ENCODE results near the gene IL17B. TPM values are rescaled to one million over a fixed set of nuclear protein-coding genes. Genes with fewer than 3 reads are reported as not detected.

Gene IL17B
- total RNA-seq, 6 donors from 2014 or later = 2.4 TPM; not detected in 5

GRCh38 chr5:149345147-149345891 is 33.8 kb downstream of the IL17B start, which contains the start of gene GRPEL2:
GRPEL2 (plus strand) TSS chr5:149345499; CDS start chr5:149345540, 41 bp downstream.
- ATAC-seq (ENCODE audit: low FRiP score in 2 of 2) (peak; percentile 98 to 99), DNase-seq (peak; percentile 95 to 97)
- H3K9me3 ChIP-seq = no peaks in the 10 kb centered on the region
- H3K27ac ChIP-seq = peak within 1 kb of the TSS; percentile 79 to 89 (median 86)
- peaks cover 26 to 40% (median 34%) of the 10 kb centered on the region in 4 donors for H3K4me1 ChIP-seq
- no peak for TF ChIP-seq CTCF (IDR thresholded peaks at IDR 0.05)
- TF ChIP-seq POLR2AphosphoS5 (IDR thresholded peaks at IDR 0.05) = peak; percentile 90 to 92
- peak in 3 of 4 donors; percentile 37 to 78 (median 48) for TF ChIP-seq POLR2A (IDR thresholded peaks at IDR 0.05)
- TF ChIP-seq EP300 (IDR thresholded peaks at IDR 0.05) = peak in 2 of 4 donors; percentile 71 to 80
- 1 to 7% methylated on average over 12 to 32 of the region's 54 CpGs for WGBS, 2 donors
- H3K27me3 ChIP-seq = no peaks in the 10 kb centered on the region
- peak within 1 kb of the TSS; percentile 54 to 91 (median 76) for H3K4me3 ChIP-seq
- H3K36me3 ChIP-seq = peaks cover 15 to 32% (median 18%) of the 10 kb centered on the region in 4 donors

- H3K27ac ChIP-seq = peak overlapping the region in 3 of 4 donors; percentile 79 to 87 (median 86)
- DNase-seq = no peak
- 82 to 88% methylated on average over 2 of the region's 2 CpGs for WGBS, 2 donors
- peaks cover 4 to 31% (median 7%) of the 10 kb centered on the region in 4 donors for H3K36me3 ChIP-seq
- no peaks in the 10 kb centered on the region for H3K27me3 ChIP-seq
- H3K4me1 ChIP-seq = peaks cover 26 to 36% (median 32%) of the 10 kb centered on the region in 4 donors
- H3K4me3 ChIP-seq = no peak overlapping the region
- no peaks in the 10 kb centered on the region for H3K9me3 ChIP-seq
- no peak for ATAC-seq (ENCODE audit: low FRiP score in 2 of 2)
- TF ChIP-seq CTCF (IDR thresholded peaks at IDR 0.05) (no peak), EP300 (IDR thresholded peaks at IDR 0.05) (no peak), POLR2A (IDR thresholded peaks at IDR 0.05) (no peak), POLR2AphosphoS5 (IDR thresholded peaks at IDR 0.05) (no peak)
These were observed 34.9 kb downstream of the IL17B start for GRCh38 chr5:149344151-149344550.

- peaks cover 0 to 41% (median 0%) of the 10 kb centered on the region in 4 donors for H3K36me3 ChIP-seq
- TF ChIP-seq EP300 (IDR thresholded peaks at IDR 0.05) = no peak
- no peak for TF ChIP-seq CTCF (IDR thresholded peaks at IDR 0.05)
- TF ChIP-seq POLR2A (IDR thresholded peaks at IDR 0.05) = no peak
- TF ChIP-seq POLR2AphosphoS5 (IDR thresholded peaks at IDR 0.05) = no peak
- H3K27me3 ChIP-seq = no peaks in the 10 kb centered on the region
- no peak overlapping the region for H3K4me3 ChIP-seq
- H3K27ac ChIP-seq = no peak overlapping the region
- ATAC-seq (ENCODE audit: low FRiP score in 2 of 2) (no peak), DNase-seq (no peak)
- peaks cover 14 to 19% (median 17%) of the 10 kb centered on the region in 4 donors for H3K4me1 ChIP-seq
- no peaks in the 10 kb centered on the region for H3K9me3 ChIP-seq
These were observed 37.2 kb downstream of the IL17B start for GRCh38 chr5:149341876-149342275.

- TF ChIP-seq EP300 (IDR thresholded peaks at IDR 0.05) (no peak), CTCF (IDR thresholded peaks at IDR 0.05) (no peak), POLR2A (IDR thresholded peaks at IDR 0.05) (no peak), POLR2AphosphoS5 (IDR thresholded peaks at IDR 0.05) (no peak)
- H3K9me3 ChIP-seq = no peaks in the 10 kb centered on the region
- 70 to 76% methylated on average over 1 of the region's 1 CpG for WGBS, 2 donors
- H3K36me3 ChIP-seq = peaks cover 0 to 50% (median 3%) of the 10 kb centered on the region in 4 donors
- DNase-seq = no peak
- no peak overlapping the region for H3K4me3 ChIP-seq
- H3K4me1 ChIP-seq = peaks cover 7 to 15% (median 10%) of the 10 kb centered on the region in 4 donors
- no peak for ATAC-seq (ENCODE audit: low FRiP score in 2 of 2)
- no peak overlapping the region for H3K27ac ChIP-seq
- H3K27me3 ChIP-seq = no peaks in the 10 kb centered on the region
These were observed 38.2 kb downstream of the IL17B start for GRCh38 chr5:149340920-149341319.

Measured in upper lobe of left lung (tissue), 6 donors.